ENCODE results near the gene ABL1.

ABL1 gene

DNA sequence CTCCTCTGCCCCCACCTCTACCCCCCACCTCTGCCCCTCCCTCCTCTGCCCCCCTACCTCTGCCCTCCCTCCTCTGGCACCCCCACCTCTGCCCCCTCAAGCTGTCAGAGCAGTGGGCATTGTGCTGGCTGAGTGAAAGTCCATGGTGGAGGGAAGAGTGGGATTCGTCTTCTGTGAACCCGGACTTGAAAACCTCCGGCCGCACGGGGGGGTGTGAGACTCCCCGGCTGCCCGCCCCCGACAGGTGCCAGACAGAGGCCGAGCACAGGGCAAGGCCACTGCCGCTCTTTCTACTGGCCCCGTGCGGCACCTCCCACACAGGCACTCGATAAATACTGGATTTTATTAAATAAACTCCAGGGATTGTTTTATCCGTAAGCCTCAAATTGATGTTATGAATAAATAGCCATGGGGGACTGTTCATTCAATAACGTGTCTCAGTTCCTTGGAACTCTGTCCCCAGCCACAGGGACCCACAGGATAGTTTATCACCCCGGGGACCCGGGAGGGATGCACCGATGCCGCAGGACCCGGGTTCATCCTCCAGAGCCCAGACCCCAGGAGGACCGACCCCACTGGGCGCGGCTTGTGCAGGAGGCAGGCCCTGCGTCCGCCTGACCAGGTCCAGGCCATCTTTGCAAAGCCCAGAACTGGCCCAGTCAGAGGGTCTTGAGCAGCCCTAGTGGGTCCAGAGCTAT lies 64.1 kb downstream of the ABL1 start:
- H3K27ac ChIP-seq: no peak overlapping the region
- no peak for TF ChIP-seq ZFX (IDR thresholded peaks at IDR 0.05)
- TF ChIP-seq, protein P1, sequence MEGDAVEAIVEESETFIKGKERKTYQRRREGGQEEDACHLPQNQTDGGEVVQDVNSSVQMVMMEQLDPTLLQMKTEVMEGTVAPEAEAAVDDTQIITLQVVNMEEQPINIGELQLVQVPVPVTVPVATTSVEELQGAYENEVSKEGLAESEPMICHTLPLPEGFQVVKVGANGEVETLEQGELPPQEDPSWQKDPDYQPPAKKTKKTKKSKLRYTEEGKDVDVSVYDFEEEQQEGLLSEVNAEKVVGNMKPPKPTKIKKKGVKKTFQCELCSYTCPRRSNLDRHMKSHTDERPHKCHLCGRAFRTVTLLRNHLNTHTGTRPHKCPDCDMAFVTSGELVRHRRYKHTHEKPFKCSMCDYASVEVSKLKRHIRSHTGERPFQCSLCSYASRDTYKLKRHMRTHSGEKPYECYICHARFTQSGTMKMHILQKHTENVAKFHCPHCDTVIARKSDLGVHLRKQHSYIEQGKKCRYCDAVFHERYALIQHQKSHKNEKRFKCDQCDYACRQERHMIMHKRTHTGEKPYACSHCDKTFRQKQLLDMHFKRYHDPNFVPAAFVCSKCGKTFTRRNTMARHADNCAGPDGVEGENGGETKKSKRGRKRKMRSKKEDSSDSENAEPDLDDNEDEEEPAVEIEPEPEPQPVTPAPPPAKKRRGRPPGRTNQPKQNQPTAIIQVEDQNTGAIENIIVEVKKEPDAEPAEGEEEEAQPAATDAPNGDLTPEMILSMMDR (conservative IDR thresholded peaks at IDR 0.05): no peak

DNA sequence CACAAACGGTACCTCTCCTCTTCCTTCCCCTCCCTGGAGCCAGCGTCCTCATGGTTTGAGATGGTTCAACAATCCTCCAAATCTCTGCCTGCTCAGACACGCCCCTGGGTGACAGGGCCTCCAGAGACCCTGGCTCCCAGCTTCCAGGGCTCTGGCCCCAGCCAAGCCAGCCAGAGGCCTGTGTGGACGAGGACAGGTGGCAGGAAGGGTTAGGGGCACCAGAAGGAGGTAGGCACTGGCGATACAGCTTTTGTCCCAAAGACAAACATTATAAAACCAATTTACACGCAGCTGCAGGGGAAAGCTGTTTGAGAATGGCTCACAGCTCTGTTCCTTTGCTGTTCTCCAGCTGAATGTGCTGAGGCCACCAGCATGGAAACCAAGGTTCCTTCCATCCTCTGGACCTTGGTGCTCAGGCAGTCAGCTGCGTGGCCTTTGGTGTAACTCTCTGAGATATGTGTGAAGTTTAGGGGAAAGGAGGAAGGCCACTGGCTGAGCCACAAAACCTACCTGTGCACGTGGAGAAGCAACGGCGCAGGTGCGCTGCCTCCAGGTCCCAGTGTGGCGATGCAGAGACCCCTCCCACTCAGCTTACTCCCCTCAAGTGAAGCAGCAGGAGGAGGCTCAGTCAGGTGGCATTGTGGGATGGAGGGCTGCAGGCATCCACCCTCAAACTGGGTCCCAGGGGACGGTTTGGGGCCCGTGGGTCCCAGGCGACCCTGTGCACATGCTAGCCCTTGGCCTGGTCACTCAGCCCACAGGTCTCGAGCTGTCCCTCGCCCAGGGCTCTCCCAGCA lies 65.8 kb downstream of the ABL1 start:
- TF ChIP-seq, protein P1 (conservative IDR thresholded peaks at IDR 0.05): no peak
- no peak for TF ChIP-seq ZFX (IDR thresholded peaks at IDR 0.05)
- H3K27ac ChIP-seq: no peak overlapping the region

DNA sequence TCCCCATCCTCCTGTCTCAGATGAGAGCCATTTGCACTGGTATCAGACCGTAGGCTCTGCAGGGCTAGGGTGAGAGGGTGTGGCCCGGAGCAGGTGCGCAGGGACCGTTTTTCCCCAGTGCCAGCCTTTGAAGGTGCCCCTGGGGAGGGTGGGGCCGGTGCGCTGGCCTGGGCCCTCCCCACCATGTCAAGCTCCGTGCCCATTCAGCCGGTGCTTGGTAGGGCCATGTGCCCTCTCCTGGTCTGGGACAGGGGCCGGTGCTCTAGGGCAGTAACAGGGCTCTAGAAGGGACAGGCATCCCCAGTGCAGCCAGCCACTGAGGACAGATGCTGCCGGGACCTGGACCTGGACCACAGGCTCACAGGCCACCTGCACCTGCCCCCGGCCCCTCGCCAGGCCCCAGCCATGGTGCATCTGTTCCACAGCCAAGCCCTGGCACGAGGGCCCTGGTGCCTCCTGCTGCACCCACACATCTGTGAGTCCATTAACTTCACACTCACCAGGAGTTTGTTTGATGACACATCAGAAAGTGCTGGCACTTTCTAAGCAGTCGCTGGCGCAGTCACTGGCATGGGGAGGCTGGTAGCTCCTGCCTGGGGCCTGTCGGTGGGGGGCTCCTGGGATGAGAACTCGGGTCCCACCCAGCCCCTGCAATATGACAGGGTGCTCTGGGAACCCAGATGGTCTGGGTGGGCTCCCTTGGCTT lies 66.6 kb downstream of the ABL1 start:
- H3K27ac ChIP-seq: no peak overlapping the region
- TF ChIP-seq, protein P1 (conservative IDR thresholded peaks at IDR 0.05): no peak
- no peak for TF ChIP-seq ZFX (IDR thresholded peaks at IDR 0.05)

DNA sequence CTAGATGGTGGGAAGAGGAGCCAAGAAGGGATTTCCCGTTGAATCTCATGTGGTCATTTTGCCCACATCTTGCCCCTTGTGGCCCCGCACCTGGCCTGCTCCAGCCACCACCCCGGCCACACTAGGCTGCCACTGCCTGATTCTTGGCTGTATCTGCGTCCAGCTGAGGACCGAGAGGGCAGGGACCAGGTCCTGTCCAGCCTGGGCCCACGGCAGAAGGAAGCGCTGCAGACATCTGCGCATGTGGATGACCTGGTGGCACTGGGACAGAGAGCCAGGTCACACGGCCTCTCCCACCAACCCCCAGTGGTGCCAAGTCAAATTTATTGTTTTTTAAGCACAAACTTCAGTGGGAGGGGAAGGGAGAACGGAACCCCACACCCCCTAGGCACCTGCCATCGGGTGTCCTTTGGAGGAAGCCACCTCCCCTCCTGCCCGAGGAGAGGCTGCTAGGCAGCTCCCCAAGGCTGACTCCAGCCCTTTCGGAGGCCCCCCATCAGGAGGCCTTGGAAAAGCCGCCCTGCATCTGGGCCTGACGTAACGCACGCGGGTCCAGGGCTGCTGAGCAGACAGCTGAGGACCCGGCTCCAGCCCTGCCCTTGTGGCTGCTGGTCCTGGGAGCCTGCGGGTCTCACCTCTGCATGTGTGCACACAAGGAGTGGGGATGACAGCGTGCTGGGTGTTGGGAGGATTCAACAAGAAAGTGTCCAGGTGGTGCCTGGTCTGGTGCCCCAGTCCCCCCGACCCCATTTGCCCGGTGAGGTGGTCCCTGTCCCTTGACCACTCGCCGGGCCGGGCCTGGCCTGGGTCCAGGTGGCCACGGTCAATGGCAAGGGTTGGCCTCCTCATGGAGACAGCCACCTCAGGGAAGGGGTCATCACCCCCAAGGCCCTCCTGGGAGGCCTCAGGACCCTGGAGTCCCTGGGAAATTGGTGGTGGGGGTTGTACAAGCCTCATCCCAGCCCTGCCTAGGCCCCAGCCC lies 67.4 kb downstream of the ABL1 start:
- H3K27ac ChIP-seq: no peak overlapping the region
- TF ChIP-seq, protein P1 (conservative IDR thresholded peaks at IDR 0.05): no peak
- TF ChIP-seq ZFX (IDR thresholded peaks at IDR 0.05): no peak

DNA sequence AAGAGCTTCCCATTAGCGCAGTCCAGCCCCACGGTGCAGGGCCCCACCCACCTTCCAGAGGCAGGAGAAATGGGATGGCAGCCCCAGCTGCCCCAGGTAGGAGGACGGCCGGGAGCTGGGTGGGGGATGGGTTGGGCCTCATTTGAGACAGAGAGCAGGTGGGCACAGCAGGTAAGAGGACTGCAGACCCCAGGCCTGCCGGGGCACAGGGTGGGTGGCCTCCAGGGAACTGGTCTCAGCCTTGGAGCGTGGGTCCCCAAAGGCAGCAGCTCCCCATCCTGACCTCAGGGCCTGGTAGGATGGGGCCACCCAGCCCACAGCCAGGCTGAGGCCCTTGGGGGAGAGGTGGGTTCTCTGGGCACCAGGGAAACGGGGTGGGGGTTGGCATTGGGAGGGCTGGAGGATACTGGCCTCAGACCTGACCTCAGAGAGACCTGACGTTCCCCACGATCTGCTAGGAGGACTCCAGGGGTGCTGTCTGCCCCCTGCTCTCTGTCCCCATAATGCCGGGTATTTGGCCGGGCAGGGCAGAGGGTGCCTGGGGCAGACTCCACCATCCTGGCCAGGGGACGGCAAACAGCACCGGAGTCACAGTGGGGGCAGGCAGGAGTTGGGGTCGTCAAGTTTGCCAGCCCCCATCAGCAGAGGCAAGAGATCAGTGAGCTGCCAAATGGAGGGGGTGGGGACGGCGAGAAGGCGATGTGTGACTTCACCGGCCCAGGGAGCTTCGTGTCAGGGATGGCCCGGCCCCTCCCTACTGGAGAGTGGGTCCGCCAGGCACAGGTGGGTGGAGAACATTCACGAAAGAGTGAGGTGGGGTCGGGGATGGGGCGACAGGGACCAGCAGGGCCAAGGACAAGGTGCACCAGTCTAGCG lies 68.4 kb downstream of the ABL1 start:
- TF ChIP-seq ZFX (IDR thresholded peaks at IDR 0.05): no peak
- TF ChIP-seq, protein P1 (conservative IDR thresholded peaks at IDR 0.05): no peak
- no peak overlapping the region for H3K27ac ChIP-seq

Data from C4-2B (cell line).